Measurements from ENCODE around the gene TMEM184C.

DNA sequence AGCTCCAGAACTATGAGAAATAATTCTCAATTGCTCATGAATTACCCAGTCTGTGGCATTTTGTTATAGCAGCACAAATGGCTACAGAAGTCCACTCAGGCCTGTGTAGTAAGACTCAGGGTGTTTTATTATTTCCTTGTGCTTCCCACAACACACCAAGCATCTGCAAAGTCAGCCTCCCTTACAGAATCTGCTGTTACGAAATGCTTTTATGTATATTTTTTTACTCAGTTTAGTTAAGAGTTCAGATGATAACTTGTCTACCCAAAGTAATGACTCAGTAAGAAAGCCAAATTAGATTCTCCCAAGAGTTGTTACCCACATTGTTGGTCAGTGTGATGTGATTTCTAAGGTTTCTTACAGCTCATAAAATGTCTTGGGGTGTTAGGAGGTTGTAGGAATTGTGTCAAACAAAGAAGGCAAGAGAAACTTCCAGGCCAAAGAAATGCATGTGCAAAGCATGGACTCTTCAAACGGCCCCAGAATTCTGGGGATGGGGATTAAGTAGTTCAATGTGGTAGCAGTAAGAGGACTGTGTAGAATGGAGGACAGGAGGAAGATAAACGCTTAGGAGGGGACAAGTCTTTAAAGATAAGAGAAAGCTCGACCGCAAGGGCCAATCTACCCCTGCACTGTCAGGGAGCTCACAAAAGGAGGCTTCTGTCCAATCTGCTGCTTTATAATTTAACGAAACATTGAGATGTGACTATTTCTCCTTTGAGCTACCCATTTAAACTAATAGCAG lies 35.4 kb upstream of the TMEM184C start:
- TF ChIP-seq, protein P1, sequence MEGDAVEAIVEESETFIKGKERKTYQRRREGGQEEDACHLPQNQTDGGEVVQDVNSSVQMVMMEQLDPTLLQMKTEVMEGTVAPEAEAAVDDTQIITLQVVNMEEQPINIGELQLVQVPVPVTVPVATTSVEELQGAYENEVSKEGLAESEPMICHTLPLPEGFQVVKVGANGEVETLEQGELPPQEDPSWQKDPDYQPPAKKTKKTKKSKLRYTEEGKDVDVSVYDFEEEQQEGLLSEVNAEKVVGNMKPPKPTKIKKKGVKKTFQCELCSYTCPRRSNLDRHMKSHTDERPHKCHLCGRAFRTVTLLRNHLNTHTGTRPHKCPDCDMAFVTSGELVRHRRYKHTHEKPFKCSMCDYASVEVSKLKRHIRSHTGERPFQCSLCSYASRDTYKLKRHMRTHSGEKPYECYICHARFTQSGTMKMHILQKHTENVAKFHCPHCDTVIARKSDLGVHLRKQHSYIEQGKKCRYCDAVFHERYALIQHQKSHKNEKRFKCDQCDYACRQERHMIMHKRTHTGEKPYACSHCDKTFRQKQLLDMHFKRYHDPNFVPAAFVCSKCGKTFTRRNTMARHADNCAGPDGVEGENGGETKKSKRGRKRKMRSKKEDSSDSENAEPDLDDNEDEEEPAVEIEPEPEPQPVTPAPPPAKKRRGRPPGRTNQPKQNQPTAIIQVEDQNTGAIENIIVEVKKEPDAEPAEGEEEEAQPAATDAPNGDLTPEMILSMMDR (conservative IDR thresholded peaks at IDR 0.05; ENCODE audit: low read depth, low read length) = no peak
- TF ChIP-seq EZH2 (IDR thresholded peaks at IDR 0.05; ENCODE audit: borderline replicate concordance, low read depth, low read length, poor library complexity, severe bottlenecking) = no peak
